ENCODE data around the gene ANO10. TPM values are rescaled to one million over a fixed set of nuclear protein-coding genes. Genes with fewer than 3 reads are reported as not detected.

ANO10 gene
- total and polyA plus RNA-seq, 4 donors: 19.9 to 33.2 (median 25.3) TPM

GRCh38 chr3:43620831-43621655 lies 768 bp downstream of the ANO10 start:
- peak overlapping the region; percentile 72 to 83 for H3K27ac ChIP-seq (ENCODE audit: low read depth in 1 of 2, low read length in 1 of 2)
- H3K4me1 ChIP-seq (ENCODE audit: control insufficient read depth in 5 of 5, insufficient read depth in 5 of 5, low read length in 5 of 5): peaks cover 0 to 7% (median 3%) of the 10 kb centered on the region in 5 donors
- DNase-seq: peak in 2 of 3 donors; percentile 36 to 45
- no peaks in the 10 kb centered on the region for H3K9me3 ChIP-seq (ENCODE audit: control insufficient read depth in 4 of 4, insufficient read depth in 3 of 4, low read length in 3 of 4)
- no peaks in the 10 kb centered on the region for H3K36me3 ChIP-seq (ENCODE audit: control insufficient read depth in 4 of 4, insufficient read depth in 4 of 4, low read length in 4 of 4)
- 16 to 26% methylated on average over 19 to 24 of the region's 24 CpGs for WGBS, 2 donors
- TF ChIP-seq CTCF (IDR thresholded peaks at IDR 0.05; ENCODE audit: control extremely low read depth, extremely low read depth): no peak
- ATAC-seq (ENCODE audit: insufficient read depth, low FRiP score): no peak
- H3K27me3 ChIP-seq (ENCODE audit: control insufficient read depth in 3 of 3, insufficient read depth in 3 of 3, low read length in 2 of 3): no peaks in the 10 kb centered on the region
- peak overlapping the region; percentile 85 for H3K4me3 ChIP-seq
- H3K9ac ChIP-seq (ENCODE audit: insufficient read depth in 1 of 2, low read length in 2 of 2): peak overlapping the region; percentile 76 to 93

GRCh38 chr3:43619588-43619987 lies 2.2 kb downstream of the ANO10 start:
- DNase-seq: no peak
- Histone ChIP-seq H3K36me3 (ENCODE audit: control insufficient read depth in 4 of 4, insufficient read depth in 4 of 4, low read length in 4 of 4) (no peaks in the 10 kb centered on the region), H3K27ac (ENCODE audit: low read depth in 1 of 2, low read length in 1 of 2) (no peak overlapping the region), H3K4me3 (no peak overlapping the region), H3K27me3 (ENCODE audit: control insufficient read depth in 3 of 3, insufficient read depth in 3 of 3, low read length in 2 of 3) (no peaks in the 10 kb centered on the region), H3K4me1 (ENCODE audit: control insufficient read depth in 5 of 5, insufficient read depth in 5 of 5, low read length in 5 of 5) (peaks cover 0 to 7% (median 3%) of the 10 kb centered on the region in 5 donors), H3K9ac (ENCODE audit: insufficient read depth in 1 of 2, low read length in 2 of 2) (no peak overlapping the region), H3K9me3 (ENCODE audit: control insufficient read depth in 4 of 4, insufficient read depth in 3 of 4, low read length in 3 of 4) (no peaks in the 10 kb centered on the region)
- no peak for ATAC-seq (ENCODE audit: insufficient read depth, low FRiP score)
- WGBS, 2 donors: 93 to 95% methylated on average over 5 of the region's 5 CpGs
- no peak for TF ChIP-seq CTCF (IDR thresholded peaks at IDR 0.05; ENCODE audit: control extremely low read depth, extremely low read depth)

GRCh38 chr3:43618142-43618541 lies 3.7 kb downstream of the ANO10 start:
- Histone ChIP-seq H3K9ac (ENCODE audit: insufficient read depth in 1 of 2, low read length in 2 of 2) (no peak overlapping the region), H3K36me3 (ENCODE audit: control insufficient read depth in 4 of 4, insufficient read depth in 4 of 4, low read length in 4 of 4) (no peaks in the 10 kb centered on the region), H3K4me1 (ENCODE audit: control insufficient read depth in 5 of 5, insufficient read depth in 5 of 5, low read length in 5 of 5) (peaks cover 0 to 7% (median 3%) of the 10 kb centered on the region in 5 donors), H3K27ac (ENCODE audit: low read depth in 1 of 2, low read length in 1 of 2) (no peak overlapping the region), H3K27me3 (ENCODE audit: control insufficient read depth in 3 of 3, insufficient read depth in 3 of 3, low read length in 2 of 3) (no peaks in the 10 kb centered on the region), H3K4me3 (no peak overlapping the region), H3K9me3 (ENCODE audit: control insufficient read depth in 4 of 4, insufficient read depth in 3 of 4, low read length in 3 of 4) (no peaks in the 10 kb centered on the region)
- ATAC-seq (ENCODE audit: insufficient read depth, low FRiP score) (no peak), DNase-seq (no peak)
- TF ChIP-seq CTCF (IDR thresholded peaks at IDR 0.05; ENCODE audit: control extremely low read depth, extremely low read depth): no peak
- 89 to 94% methylated on average over 1 of the region's 1 CpG for WGBS, 2 donors
